ENCODE results near the gene DEPDC1. TPM values are rescaled to one million over a fixed set of nuclear protein-coding genes. Genes with fewer than 3 reads are reported as not detected.

DEPDC1 gene
- total RNA-seq, 4 donors from 2014 or later: under 0.01 to 0.78 (median 0.52) TPM; not detected in 1

DNA sequence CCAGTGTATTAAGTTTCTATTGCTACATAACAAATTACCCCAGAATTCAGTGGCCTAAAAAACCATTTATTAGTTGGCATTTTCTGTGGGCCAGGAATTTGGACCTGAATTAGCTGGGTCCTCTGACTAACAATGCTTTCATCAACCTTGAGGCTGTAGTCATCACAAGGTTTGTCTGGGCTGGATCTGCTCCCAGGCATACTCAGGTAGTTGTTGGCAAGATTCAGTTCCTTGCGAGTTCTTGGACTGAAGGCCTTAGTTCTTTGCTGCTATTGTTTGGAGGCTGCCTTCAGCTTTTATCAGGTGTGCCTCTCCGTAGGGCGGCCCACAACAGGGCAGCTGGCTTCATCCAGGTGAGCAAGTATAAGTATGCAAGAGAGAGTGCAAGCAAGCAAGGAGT lies 31.4 kb upstream of the DEPDC1 start:
- Histone ChIP-seq H3K9me3 (peaks cover 0 to 5% (median 0%) of the 10 kb centered on the region in 4 donors), H3K27ac (replicated peaks in 1 of 4) (no peak overlapping the region), H3K4me1 (no peaks in the 10 kb centered on the region), H3K36me3 (no peaks in the 10 kb centered on the region), H3K4me3 (no peak overlapping the region), H3K27me3 (no peaks in the 10 kb centered on the region)
- TF ChIP-seq, protein P1, sequence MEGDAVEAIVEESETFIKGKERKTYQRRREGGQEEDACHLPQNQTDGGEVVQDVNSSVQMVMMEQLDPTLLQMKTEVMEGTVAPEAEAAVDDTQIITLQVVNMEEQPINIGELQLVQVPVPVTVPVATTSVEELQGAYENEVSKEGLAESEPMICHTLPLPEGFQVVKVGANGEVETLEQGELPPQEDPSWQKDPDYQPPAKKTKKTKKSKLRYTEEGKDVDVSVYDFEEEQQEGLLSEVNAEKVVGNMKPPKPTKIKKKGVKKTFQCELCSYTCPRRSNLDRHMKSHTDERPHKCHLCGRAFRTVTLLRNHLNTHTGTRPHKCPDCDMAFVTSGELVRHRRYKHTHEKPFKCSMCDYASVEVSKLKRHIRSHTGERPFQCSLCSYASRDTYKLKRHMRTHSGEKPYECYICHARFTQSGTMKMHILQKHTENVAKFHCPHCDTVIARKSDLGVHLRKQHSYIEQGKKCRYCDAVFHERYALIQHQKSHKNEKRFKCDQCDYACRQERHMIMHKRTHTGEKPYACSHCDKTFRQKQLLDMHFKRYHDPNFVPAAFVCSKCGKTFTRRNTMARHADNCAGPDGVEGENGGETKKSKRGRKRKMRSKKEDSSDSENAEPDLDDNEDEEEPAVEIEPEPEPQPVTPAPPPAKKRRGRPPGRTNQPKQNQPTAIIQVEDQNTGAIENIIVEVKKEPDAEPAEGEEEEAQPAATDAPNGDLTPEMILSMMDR (IDR thresholded peaks at IDR 0.05): no peak
- TF ChIP-seq EP300 (IDR thresholded peaks at IDR 0.05) (no peak), POLR2AphosphoS5 (IDR thresholded peaks at IDR 0.05) (no peak), POLR2A (IDR thresholded peaks at IDR 0.05; ENCODE audit: low read depth) (no peak)
- 100% methylated on average over 1 of the region's 3 CpGs for WGBS
- no peak for DNase-seq (ENCODE audit: extremely low spot score)
- intact Hi-C loops (cut with DNase I): no loop called here

DNA sequence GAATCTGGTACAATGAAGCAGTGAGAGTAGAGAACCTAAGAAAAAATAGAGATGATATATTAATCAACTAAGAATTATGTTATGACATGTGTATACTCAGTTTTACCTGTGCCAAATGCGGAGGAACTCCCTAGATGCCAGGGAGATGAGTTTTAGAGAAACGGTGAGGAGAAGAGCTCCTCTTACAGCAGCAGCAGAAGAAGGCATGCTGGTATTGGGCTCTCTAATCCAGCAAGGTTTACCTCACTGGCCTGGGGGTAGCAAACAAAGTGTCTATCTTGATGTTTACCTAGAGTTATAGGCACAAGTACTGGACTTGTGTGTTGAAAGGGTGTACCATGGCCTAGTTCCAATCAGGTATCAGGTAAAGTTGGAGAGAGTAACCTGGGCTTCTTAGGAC lies 28.9 kb upstream of the DEPDC1 start:
- 50% methylated on average over 2 of the region's 2 CpGs for WGBS

DNA sequence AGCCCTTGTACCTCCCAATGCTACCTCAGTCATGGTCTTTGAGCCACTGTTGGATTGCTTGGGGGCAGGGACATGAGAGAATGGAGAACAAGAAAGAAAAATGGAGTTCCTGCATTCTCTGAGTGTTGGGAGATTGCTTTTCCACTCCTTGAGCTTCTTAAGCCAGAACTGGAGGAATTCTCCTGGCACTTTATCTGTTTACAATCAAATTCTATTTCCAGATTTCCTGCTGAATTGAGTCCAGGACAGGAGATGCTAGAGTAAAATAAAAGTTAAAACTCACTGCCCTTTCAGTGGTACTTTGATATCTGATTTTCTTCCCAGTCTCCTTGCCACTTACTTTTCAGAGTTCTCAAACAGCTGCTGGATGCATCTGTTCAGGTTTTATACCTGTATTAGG lies 24.4 kb upstream of the DEPDC1 start:
- no peak for DNase-seq (ENCODE audit: extremely low spot score)
- H3K4me3 ChIP-seq: no peak overlapping the region
- TF ChIP-seq POLR2AphosphoS5 (IDR thresholded peaks at IDR 0.05) (no peak), POLR2A (IDR thresholded peaks at IDR 0.05; ENCODE audit: low read depth) (no peak), EP300 (IDR thresholded peaks at IDR 0.05) (no peak)
- TF ChIP-seq, protein P1 (IDR thresholded peaks at IDR 0.05): no peak
- no peaks in the 10 kb centered on the region for H3K36me3 ChIP-seq
- peaks cover 0 to 8% (median 5%) of the 10 kb centered on the region in 4 donors for H3K4me1 ChIP-seq
- intact Hi-C loops (cut with DNase I): no loop called here
- no peak overlapping the region for H3K27ac ChIP-seq (replicated peaks in 1 of 4)
- H3K9me3 ChIP-seq: no peaks in the 10 kb centered on the region
- no peaks in the 10 kb centered on the region for H3K27me3 ChIP-seq

More for the DNA sequence above, 28.9 kb upstream of the DEPDC1 start:
- intact Hi-C loops (cut with DNase I): no loop called here
- peaks cover 0 to 8% (median 5%) of the 10 kb centered on the region in 4 donors for H3K4me1 ChIP-seq
- H3K4me3 ChIP-seq: no peak overlapping the region
- H3K27me3 ChIP-seq: no peaks in the 10 kb centered on the region
- H3K9me3 ChIP-seq: no peaks in the 10 kb centered on the region
- H3K27ac ChIP-seq (replicated peaks in 1 of 4): no peak overlapping the region
- TF ChIP-seq EP300 (IDR thresholded peaks at IDR 0.05): no peak
- no peak for TF ChIP-seq POLR2AphosphoS5 (IDR thresholded peaks at IDR 0.05)
- H3K36me3 ChIP-seq: no peaks in the 10 kb centered on the region
- DNase-seq (ENCODE audit: extremely low spot score): no peak

DNA sequence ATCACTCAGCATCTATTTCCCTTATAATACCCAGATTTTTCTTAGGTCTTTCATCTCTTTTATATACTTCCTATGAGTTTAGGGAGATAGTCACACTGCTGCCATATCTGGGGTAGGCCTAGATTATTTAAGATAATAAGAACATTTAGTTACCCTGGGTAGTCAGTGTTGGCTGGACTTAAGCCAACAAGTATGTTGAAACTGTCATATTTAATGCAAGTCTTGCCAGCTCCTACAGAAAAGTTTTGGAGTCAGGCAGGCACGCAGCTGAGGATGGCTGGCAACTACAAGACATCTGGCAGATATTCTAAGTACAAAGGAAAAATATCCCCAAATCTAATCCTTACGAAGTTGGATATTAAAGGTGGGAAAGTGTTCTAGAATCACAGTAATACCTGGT lies 19.2 kb upstream of the DEPDC1 start:
- H3K27ac ChIP-seq (replicated peaks in 1 of 4): no peak overlapping the region
- peaks cover 0 to 2% (median under 1%) of the 10 kb centered on the region in 4 donors for H3K4me1 ChIP-seq
- 68% methylated on average over 2 of the region's 2 CpGs for WGBS
- no peaks in the 10 kb centered on the region for H3K9me3 ChIP-seq
- intact Hi-C loops (cut with DNase I): no loop called here
- H3K36me3 ChIP-seq: no peaks in the 10 kb centered on the region
- TF ChIP-seq, protein P1 (IDR thresholded peaks at IDR 0.05): no peak
- TF ChIP-seq EP300 (IDR thresholded peaks at IDR 0.05): no peak
- no peak overlapping the region for H3K4me3 ChIP-seq
- DNase-seq (ENCODE audit: extremely low spot score): no peak
- H3K27me3 ChIP-seq: no peaks in the 10 kb centered on the region

DNA sequence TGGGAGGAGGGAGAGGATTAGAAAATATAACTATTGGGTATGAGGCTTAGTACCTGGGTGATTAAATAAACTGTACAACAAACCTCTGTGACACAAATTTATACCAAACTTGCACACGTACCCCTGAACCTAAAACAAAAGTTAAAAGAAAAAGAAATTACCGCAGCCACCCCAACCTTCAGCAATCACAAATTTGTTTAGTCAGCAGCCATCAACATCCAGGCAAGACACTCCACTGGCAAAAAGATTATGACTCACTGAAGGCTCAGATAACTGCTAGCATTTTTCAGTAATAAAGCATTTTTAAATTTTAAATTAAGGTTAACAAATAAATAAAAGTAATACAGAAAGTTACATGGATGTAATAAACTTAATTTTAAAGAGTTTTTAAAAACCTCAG lies 14.4 kb upstream of the DEPDC1 start:
- Histone ChIP-seq H3K27ac (replicated peaks in 1 of 4) (no peak overlapping the region), H3K36me3 (no peaks in the 10 kb centered on the region), H3K9me3 (no peaks in the 10 kb centered on the region), H3K4me1 (no peaks in the 10 kb centered on the region), H3K27me3 (no peaks in the 10 kb centered on the region), H3K4me3 (no peak overlapping the region)
- intact Hi-C loops (cut with DNase I): no loop called here
- no peak for DNase-seq (ENCODE audit: extremely low spot score)
- no peak for TF ChIP-seq POLR2AphosphoS5 (IDR thresholded peaks at IDR 0.05)
- no peak for TF ChIP-seq POLR2A (IDR thresholded peaks at IDR 0.05; ENCODE audit: low read depth)
- TF ChIP-seq, protein P1 (IDR thresholded peaks at IDR 0.05): no peak
- TF ChIP-seq EP300 (IDR thresholded peaks at IDR 0.05): no peak
- 90% methylated on average over 2 of the region's 2 CpGs for WGBS

All from esophagus muscularis mucosa (tissue), 4 donors.